Prostate gland (tissue), 2 donors: ENCODE measurements around the gene CSTPP1. TPM values are rescaled to one million over a fixed set of nuclear protein-coding genes. Genes with fewer than 3 reads are reported as not detected.
"Not testable (repeated sequence)": the region's sequence is repeated elsewhere in the genome, so short reads cannot be mapped to it uniquely, and the experiment has no call there.

Source experiments
- DNase-seq: peaks from one replicate; pipeline ENCODE4 v3.0.0-alpha.2; 2019; ENCODE audit warnings: low spot score
- H3K27ac ChIP-seq, 2 donors: fragments of 200-600 bp; sonication (generic); 2 replicates each; pipeline ENCODE4 v1.5.1; 2017 to 2019
- H3K27me3 ChIP-seq: fragments of 200-600 bp; sonication (generic); replicated peaks from 2 replicates; pipeline ENCODE4 v1.5.1; 2019; ENCODE audit not compliant: insufficient read depth
- H3K36me3 ChIP-seq, 2 donors: fragments of 200-600 bp; sonication (generic); 1 replicate in 1 of 2; 2 replicates in 1 of 2; pipeline versions ENCODE4 v1.5.1 to v1.8.1; 2017 to 2019
- H3K4me1 ChIP-seq: fragments of 200-600 bp; sonication (generic); replicated peaks from 2 replicates; pipeline ENCODE4 v1.5.1; 2019
- H3K4me3 ChIP-seq, 2 donors: fragments of 200-600 bp; sonication (generic); 2 replicates each; pipeline ENCODE4 v1.5.1; 2017 to 2019
- H3K9me3 ChIP-seq: fragments of 200-600 bp; sonication (generic); 2 replicates; pipeline ENCODE4 v1.5.1; 2017
- POLR2A ChIP-seq: fragments of 450-650 bp; IDR thresholded peaks from one replicate; pipeline ENCODE4 v1.6.1; 2016; ENCODE audit warnings: antibody characterized with exemption, mild to moderate bottlenecking
- POLR2AphosphoS5 ChIP-seq: sonication (generic); formaldehyde crosslinking; IDR thresholded peaks from one replicate; pipeline ENCODE4 v1.6.1; 2017; ENCODE audit warnings: antibody characterized with exemption
- WGBS: methylation state at CpG from one replicate; pipeline ENCODE4 v1.1.5; 2018; 5-methylcytosine and 5-hydroxymethylcytosine counted together
- intact Hi-C: fragments of 100-400 bp; cut with DNase I; formaldehyde crosslinking; loops from one replicate; pipeline ENCODE4 v1.14.2; 2022
- total RNA-seq, 2 donors: library from RNA; depleted of rRNA; stranded (reverse); fragments of >200 nt; gene quantifications; one replicate each; pipeline ENCODE4 v1.1.0, GENCODE V29; 2016
- TF ChIP-seq, protein P1 (sequence below), 4 experiments: fragments of 200-600 bp in 2 of 4; fragments of 450-650 bp in 2 of 4; sonication (generic) in 2 of 4; IDR thresholded peaks; 1 replicate in 3 of 4; 2 replicates in 1 of 4; pipeline ENCODE4 v1.5.1; 2016 to 2019; ENCODE audit warnings: antibody characterized with exemption in 4 of 4, mild to moderate bottlenecking in 2 of 4, moderate library complexity in 2 of 4

Gene CSTPP1
- total RNA-seq, 2 donors from 2014 or later = 28.5 to 47.0 TPM

DNA sequence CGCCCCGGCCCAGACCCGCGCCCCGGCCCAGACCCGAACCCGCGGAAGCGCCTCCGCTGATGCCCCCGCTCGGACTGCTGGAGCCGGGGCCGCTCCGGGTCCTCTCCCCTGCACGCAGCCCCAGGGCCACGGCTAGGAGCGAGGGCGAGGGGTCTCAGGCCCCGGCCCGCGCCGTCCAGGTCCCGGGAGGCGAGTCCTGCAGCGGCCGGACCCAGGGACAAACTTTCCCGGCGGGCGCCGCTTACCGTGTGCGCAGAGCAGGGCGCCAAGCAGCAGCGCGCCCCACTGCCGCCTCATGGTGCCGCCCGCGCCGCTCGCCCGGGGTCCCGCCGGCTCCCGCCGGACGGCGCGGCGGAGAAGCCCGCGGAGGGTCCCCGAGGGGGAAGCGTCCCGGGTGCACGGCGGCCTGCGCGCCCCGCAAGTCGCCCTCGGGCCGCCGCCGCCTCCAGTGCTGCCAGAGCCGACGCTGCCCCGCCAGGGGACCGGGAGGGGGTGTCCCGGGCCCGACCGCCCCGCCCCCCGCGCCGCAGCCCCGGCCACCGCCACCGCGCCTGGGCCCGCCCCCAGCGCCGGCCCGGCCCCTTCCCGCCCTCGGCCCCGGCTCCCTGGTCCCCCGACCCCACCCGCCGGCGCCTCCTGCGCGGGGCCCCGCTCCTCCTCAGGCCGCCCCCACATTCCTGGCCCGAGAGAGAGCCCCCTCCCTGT lies 18.3 kb upstream of the CSTPP1 start, which contains the start of gene LRP4:
TSS of gene LRP4 (minus strand) at position 468 of the 705 bp plus-strand sequence. CDS start at position 297, 171 bp downstream.
- intact Hi-C loops = no loop called here
- no peaks in the 10 kb centered on the region for H3K9me3 ChIP-seq

DNA sequence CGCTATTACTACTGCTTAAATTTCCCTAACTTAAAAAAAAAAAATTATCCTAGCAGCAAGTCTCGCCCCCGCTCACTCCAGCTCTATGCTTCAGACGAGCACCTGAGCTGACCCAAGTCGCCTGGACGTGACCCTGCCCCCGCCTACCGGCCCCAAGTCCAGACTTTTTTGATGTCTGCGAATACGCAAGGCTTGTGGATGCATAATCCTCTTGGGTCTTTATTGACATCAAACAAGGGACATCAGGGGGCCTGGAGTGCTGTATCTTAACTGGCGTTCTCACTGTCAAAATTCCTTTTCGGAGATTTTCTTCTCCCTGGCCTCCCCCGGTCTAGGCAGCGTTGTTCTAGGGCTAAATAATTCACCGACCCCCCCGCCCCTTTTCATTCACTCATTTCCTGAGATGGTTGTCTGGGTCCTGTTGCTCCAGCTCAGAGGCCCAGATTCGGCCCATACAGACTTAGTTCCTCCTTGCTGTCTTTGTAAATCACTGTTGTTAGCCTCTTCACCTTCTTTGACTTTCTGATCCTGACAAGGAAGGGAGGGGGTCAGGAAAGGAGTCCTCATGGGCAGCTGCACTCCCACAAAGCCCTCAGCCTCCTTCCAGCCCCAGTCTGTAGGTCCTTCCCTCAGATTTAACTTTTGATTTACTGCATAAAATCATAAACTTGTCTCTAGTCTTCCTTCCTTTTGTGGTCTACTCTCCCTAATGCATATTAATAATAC lies 17.6 kb upstream of the CSTPP1 start:
- no peaks in the 10 kb centered on the region for H3K9me3 ChIP-seq
- TF ChIP-seq POLR2AphosphoS5 = no peak
- TF ChIP-seq, protein P1, sequence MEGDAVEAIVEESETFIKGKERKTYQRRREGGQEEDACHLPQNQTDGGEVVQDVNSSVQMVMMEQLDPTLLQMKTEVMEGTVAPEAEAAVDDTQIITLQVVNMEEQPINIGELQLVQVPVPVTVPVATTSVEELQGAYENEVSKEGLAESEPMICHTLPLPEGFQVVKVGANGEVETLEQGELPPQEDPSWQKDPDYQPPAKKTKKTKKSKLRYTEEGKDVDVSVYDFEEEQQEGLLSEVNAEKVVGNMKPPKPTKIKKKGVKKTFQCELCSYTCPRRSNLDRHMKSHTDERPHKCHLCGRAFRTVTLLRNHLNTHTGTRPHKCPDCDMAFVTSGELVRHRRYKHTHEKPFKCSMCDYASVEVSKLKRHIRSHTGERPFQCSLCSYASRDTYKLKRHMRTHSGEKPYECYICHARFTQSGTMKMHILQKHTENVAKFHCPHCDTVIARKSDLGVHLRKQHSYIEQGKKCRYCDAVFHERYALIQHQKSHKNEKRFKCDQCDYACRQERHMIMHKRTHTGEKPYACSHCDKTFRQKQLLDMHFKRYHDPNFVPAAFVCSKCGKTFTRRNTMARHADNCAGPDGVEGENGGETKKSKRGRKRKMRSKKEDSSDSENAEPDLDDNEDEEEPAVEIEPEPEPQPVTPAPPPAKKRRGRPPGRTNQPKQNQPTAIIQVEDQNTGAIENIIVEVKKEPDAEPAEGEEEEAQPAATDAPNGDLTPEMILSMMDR (IDR thresholded peaks at IDR 0.05) = no peak
- TF ChIP-seq POLR2A = no peak
- DNase-seq = no peak
- peak overlapping the region; percentile 50 to 54 for H3K4me3 ChIP-seq
- intact Hi-C loops = no loop called here
- no peaks in the 10 kb centered on the region for H3K36me3 ChIP-seq
- H3K27me3 ChIP-seq = no peaks in the 10 kb centered on the region
- peak overlapping the region in 1 of 2 donors; percentile 55 for H3K27ac ChIP-seq
- WGBS = 21% methylated on average over 17 of the region's 17 CpGs
- no peaks in the 10 kb centered on the region for H3K4me1 ChIP-seq

More for the DNA sequence above, 18.3 kb upstream of the CSTPP1 start, which contains the start of gene LRP4:
- Histone ChIP-seq H3K27me3 (no peaks in the 10 kb centered on the region), H3K36me3 (no peaks in the 10 kb centered on the region), H3K4me3 (peak within 1 kb of the TSS; percentile 50 to 54), H3K4me1 (no peaks in the 10 kb centered on the region), H3K27ac (peak within 1 kb of the TSS; percentile 64 to 79)
- peak; percentile 32 for DNase-seq
- TF ChIP-seq, protein P1 (IDR thresholded peaks at IDR 0.05) = no peak
- TF ChIP-seq POLR2AphosphoS5 = no peak
- TF ChIP-seq POLR2A = no peak
- WGBS = 1% methylated on average over 15 of the region's 97 CpGs

DNA sequence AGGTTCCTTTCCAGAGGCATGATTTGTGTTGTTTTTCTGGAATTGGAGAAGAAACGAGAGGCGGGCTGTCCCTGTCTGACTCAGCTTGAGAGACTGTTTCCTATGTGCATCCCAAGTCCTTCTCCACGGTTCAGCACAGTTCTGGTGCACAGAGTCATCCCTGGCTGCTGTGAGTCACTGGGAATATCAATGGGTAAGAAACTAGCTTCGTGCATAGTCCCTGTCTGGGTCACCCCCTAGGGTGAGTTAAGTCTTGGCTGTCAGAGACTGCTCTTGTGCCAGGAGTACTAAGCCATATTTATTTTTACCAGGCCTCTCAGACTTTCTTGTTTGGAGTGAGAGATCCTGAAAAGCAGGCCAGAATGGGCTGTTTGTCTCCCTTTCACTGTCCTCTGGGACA lies 15.8 kb upstream of the CSTPP1 start:
- WGBS = 22% methylated on average over 4 of the region's 4 CpGs
- Histone ChIP-seq H3K9me3 (no peaks in the 10 kb centered on the region), H3K4me1 (no peaks in the 10 kb centered on the region), H3K27ac (no peak overlapping the region), H3K4me3 (no peak overlapping the region), H3K36me3 (no peaks in the 10 kb centered on the region), H3K27me3 (no peaks in the 10 kb centered on the region)
- no peak for DNase-seq
- TF ChIP-seq POLR2A = no peak
- TF ChIP-seq POLR2AphosphoS5 = peak; percentile 4
- intact Hi-C loops = no loop called here

DNA sequence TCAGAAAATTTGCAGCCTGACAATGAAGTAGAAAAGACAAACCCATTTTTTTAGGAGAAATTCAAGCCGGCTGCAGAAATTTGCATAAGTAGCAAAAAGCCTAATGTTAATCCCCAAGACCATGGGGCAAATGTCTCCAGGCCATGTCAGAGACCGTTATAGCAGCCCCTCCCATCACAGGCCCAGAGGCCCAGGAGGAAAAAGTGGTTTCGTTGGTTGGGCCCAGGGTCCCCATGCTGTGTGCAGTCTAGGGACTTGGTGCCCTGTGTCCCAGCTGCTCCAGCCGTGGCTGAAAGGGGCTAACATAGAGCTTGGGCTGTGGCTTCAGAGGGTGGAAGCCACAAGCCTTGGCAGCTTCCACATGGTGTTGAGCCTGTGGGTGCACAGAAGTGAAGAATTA lies 8.6 kb upstream of the CSTPP1 start:
- H3K4me1 ChIP-seq, intact Hi-C loops, DNase-seq, H3K4me3 ChIP-seq, H3K27me3 ChIP-seq, H3K27ac ChIP-seq, H3K9me3 ChIP-seq, H3K36me3 ChIP-seq: not testable (repeated sequence)
- 90% methylated on average over 4 of the region's 4 CpGs for WGBS

DNA sequence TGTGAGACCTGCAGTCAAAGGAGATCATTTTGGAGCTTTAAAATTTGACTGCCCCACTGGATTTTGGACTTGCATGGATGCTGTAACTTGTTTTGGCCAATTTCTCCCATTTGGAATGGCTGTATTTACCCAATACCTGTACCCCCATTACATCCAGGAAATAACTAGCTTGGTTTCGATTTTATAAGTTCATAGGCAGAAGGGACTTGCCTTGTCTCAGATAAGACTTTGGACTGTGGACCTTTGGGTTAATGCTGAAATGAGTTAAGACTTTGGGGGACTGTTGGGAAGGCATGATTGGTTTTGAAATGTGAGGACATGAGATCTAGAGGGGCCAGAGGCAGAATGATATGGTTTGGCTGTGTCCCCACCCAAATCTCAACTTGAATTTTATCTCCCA lies 7.9 kb upstream of the CSTPP1 start:
- H3K27ac ChIP-seq, intact Hi-C loops, DNase-seq, H3K27me3 ChIP-seq, H3K4me1 ChIP-seq, H3K4me3 ChIP-seq, H3K36me3 ChIP-seq, H3K9me3 ChIP-seq: not testable (repeated sequence)
- 95% methylated on average over 1 of the region's 1 CpG for WGBS

DNA sequence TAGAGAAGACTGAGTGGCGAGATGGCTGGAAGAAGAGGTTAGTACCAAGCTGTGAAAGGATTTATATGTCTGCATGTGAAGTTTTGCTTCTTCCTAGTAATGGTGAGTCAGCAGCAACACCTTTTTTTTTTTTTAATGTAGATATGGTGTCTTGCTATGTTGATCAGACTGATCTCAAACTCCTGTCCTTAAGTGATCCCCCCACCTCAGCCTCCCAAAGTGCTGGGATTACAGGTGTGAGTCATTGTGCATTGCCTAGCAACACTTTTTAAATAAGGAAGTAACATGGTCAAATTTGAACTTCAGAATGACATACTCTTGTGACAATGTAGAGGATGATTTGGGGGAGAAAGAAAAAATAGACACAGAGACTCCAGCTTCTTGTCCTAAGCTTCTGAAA lies 6.5 kb upstream of the CSTPP1 start:
- TF ChIP-seq POLR2AphosphoS5 = no peak
- TF ChIP-seq, protein P1 (IDR thresholded peaks at IDR 0.05) = no peak
- no peak for TF ChIP-seq POLR2A
- intact Hi-C loops = no loop called here

More for the DNA sequence above, 6.5 kb upstream of the CSTPP1 start:
- Histone ChIP-seq H3K4me1 (no peaks in the 10 kb centered on the region), H3K4me3 (no peak overlapping the region), H3K36me3 (no peaks in the 10 kb centered on the region), H3K9me3 (no peaks in the 10 kb centered on the region), H3K27me3 (no peaks in the 10 kb centered on the region), H3K27ac (no peak overlapping the region)
- WGBS = 81% methylated on average over 1 of the region's 1 CpG
- no peak for DNase-seq
